Medulla oblongata (tissue), 1 donor: ENCODE results near the gene GET3.
"Not testable (repeated sequence)": the region's sequence is repeated elsewhere in the genome, so short reads cannot be mapped to it uniquely, and the experiment has no call there.

Experiments
- DNase-seq: peaks from one replicate; pipeline ENCODE4 v3.0.0-alpha.2; 2015; ENCODE audit errors: extremely low spot score

GET3 gene

GRCh38 chr19:12715929-12716328, 21.4 kb upstream of the GET3 start:
- DNase-seq, result no peak

- DNase-seq, result no peak
Measured at GRCh38 chr19:12720296-12720695, 17.0 kb upstream of the GET3 start.

GRCh38 chr19:12720851-12721655, 16.2 kb upstream of the GET3 start:
- no peak for DNase-seq

GRCh38 chr19:12721656-12722565, 15.4 kb upstream of the GET3 start:
- peak; percentile 35 for DNase-seq

- peak; percentile 100 for DNase-seq
Measured at GRCh38 chr19:12722566-12723380, 14.5 kb upstream of the GET3 start.

- no peak for DNase-seq
Measured at GRCh38 chr19:12723381-12723640, 14.0 kb upstream of the GET3 start.

- DNase-seq, result peak; percentile 54
Measured at GRCh38 chr19:12723641-12724426, 13.5 kb upstream of the GET3 start, which contains the start of gene TNPO2. Gene TNPO2 (minus strand): TSS chr19:12723932. CDS start chr19:12720977, 2,955 bp downstream.

- not testable (repeated sequence) for DNase-seq
Measured at GRCh38 chr19:12725612-12726011, 11.7 kb upstream of the GET3 start.

GRCh38 chr19:12726988-12727316, 10.3 kb upstream of the GET3 start:
- DNase-seq, result no peak

GRCh38 chr19:12727745-12728433, 9.4 kb upstream of the GET3 start:
- no peak for DNase-seq

GRCh38 chr19:12730064-12730463, 7.2 kb upstream of the GET3 start:
- no peak for DNase-seq

GRCh38 chr19:12731337-12731736, 6.0 kb upstream of the GET3 start:
- DNase-seq, result no peak

GRCh38 chr19:12733369-12734214, 3.7 kb upstream of the GET3 start:
- DNase-seq, result no peak

GRCh38 chr19:12737835-12738351, 596 bp downstream of the GET3 start:
- DNase-seq, result no peak

- no peak for DNase-seq
Measured at GRCh38 chr19:12745166-12745897, 8.0 kb downstream of the GET3 start.

GRCh38 chr19:12748489-12748888, 11.2 kb downstream of the GET3 start:
- DNase-seq, result no peak

GRCh38 chr19:12749938-12750521, 12.7 kb downstream of the GET3 start:
- no peak for DNase-seq

GRCh38 chr19:12750851-12751250, 13.6 kb downstream of the GET3 start:
- no peak for DNase-seq

GRCh38 chr19:12751635-12752034, 14.3 kb downstream of the GET3 start, which contains the start of gene BEST2:
Gene BEST2 (plus strand): TSS chr19:12751791. CDS start chr19:12752593, 802 bp downstream.
- no peak for DNase-seq
